Measurements from ENCODE around the gene MIDN. TPM values are rescaled to one million over a fixed set of nuclear protein-coding genes. Genes with fewer than 3 reads are reported as not detected.

The MIDN gene
- total and polyA plus RNA-seq, 10 of the 15 experiments (the other 5 are each of a cell fraction or from before 2014, with no cell fraction given) = 0.38 to 51.5 (median 7.2) TPM

GRCh38 chr19:1287354-1288225, 39.2 kb downstream of the MIDN start:
- Histone ChIP-seq H3K4me1 (ENCODE audit: control insufficient read depth, insufficient read depth, low read length) (peaks cover 16% of the 10 kb centered on the region), H3K4me3 (no peak overlapping the region), H4K20me1 (ENCODE audit: control insufficient read depth, insufficient read depth) (no peaks in the 10 kb centered on the region), H3K79me2 (ENCODE audit: control insufficient read depth, insufficient read depth, low read length) (no peaks in the 10 kb centered on the region), H3K27me3 (replicated peaks in 1 of 2; ENCODE audit: control insufficient read depth in 2 of 2, insufficient read depth in 2 of 2, low read length in 1 of 2) (peaks cover 7 to 8% of the 10 kb centered on the region in 2 experiments; a peak in 3 of 4 replicates), H3K27ac (ENCODE audit: control insufficient read depth, insufficient read depth) (no peak overlapping the region), H2AFZ (ENCODE audit: control insufficient read depth, low read depth, low read length) (no peak overlapping the region), H3K9me3 (replicated peaks; ENCODE audit: control insufficient read depth, insufficient read depth, low read length) (no peaks in the 10 kb centered on the region), H3K4me2 (ENCODE audit: control insufficient read depth, insufficient read depth) (no peak overlapping the region), H3K36me3 (ENCODE audit: control insufficient read depth in 2 of 2, insufficient read depth in 2 of 2, low read length in 1 of 2) (no peaks in the 10 kb centered on the region), H3K9ac (ENCODE audit: control insufficient read depth, insufficient read depth, low read length) (no peak overlapping the region)
- 28% methylated on average over 45 of the region's 55 CpGs for WGBS (ENCODE audit: insufficient coverage, insufficient replicate concordance, low lambda C conversion rate, missing lambda C conversion rate)
- no peak for DNase-seq (ENCODE audit: low read depth, low spot score)
- POLR2A ChIA-PET = no interaction called here
- intact Hi-C loops (cut with micrococcal nuclease; ENCODE audit: unreplicated experiment) (no loop called here), in situ Hi-C loops (cut with MboI) (no loop called here)
- no peak for TF ChIP-seq RELB (IDR thresholded peaks at IDR 0.05; ENCODE audit: low read depth)
- no peak for TF ChIP-seq BACH1 (IDR thresholded peaks at IDR 0.05; ENCODE audit: borderline replicate concordance)
- TF ChIP-seq SIN3A (IDR thresholded peaks at IDR 0.05; ENCODE audit: low read depth, low read length) = no peak
- no peak for TF ChIP-seq STAT3 (IDR thresholded peaks at IDR 0.05; ENCODE audit: low read depth, low read length)
- no peak for TF ChIP-seq GABPA (IDR thresholded peaks at IDR 0.05; ENCODE audit: low read depth)
- no peak for TF ChIP-seq NKRF (conservative IDR thresholded peaks at IDR 0.05)
- no peak for TF ChIP-seq RCOR1 (conservative IDR thresholded peaks at IDR 0.05; ENCODE audit: low read depth, low read length)
- TF ChIP-seq POLR2A (IDR thresholded peaks at IDR 0.05; ENCODE audit: low read depth, low read length) = no peak
- TF ChIP-seq SUZ12 (IDR thresholded peaks at IDR 0.05; ENCODE audit: unreplicated experiment) = no peak
- no peak for TF ChIP-seq ESRRA (IDR thresholded peaks at IDR 0.05; ENCODE audit: low read length)
- RAD21 ChIA-PET (ENCODE audit: unreplicated experiment) = no interaction called here
- CTCF ChIA-PET = no interaction called here
- no TSS peak for BruUV-seq (replicated peaks)
- FAIRE-seq = no peak
- ATAC-seq = no peak
- SMC1A ChIA-PET (ENCODE audit: uncharacterized antibody, unreplicated experiment) = no interaction called here

Measured in GM12878 (cell line).